ENCODE results near the gene KRT81. TPM values are rescaled to one million over a fixed set of nuclear protein-coding genes. Genes with fewer than 3 reads are reported as not detected.
A peak's percentile ranks its signal among the peaks of the same experiment; 100 is the strongest.
"Not testable (repeated sequence)": the region's sequence is repeated elsewhere in the genome, so short reads cannot be mapped to it uniquely, and the experiment has no call there.

The KRT81 gene
- polyA plus RNA-seq, 6 donors from 2014 or later: not detected

- peaks cover 30 to 93% (median 70%) of the 10 kb centered on the region in 3 donors for H3K27me3 Mint-ChIP-seq
- H3K4me3 Mint-ChIP-seq: peak overlapping the region in 1 of 8 donors; percentile 47
- peaks cover 0 to 2% (median 0%) of the 10 kb centered on the region in 7 donors for H3K9me3 Mint-ChIP-seq
- DNase-seq (no peak), ATAC-seq (ENCODE audit: low read depth in 2 of 2) (no peak)
- no peak overlapping the region for H3K27ac Mint-ChIP-seq
- H3K4me1 Mint-ChIP-seq: peaks cover 7 to 21% (median 10%) of the 10 kb centered on the region in 3 donors
- no peaks in the 10 kb centered on the region for H3K36me3 Mint-ChIP-seq
Observed at GRCh38 chr12:52247622-52248540, 43.5 kb downstream of the KRT81 start.

- Mint-ChIP-seq H3K4me1 (peaks cover 7 to 21% (median 10%) of the 10 kb centered on the region in 3 donors), H3K9me3 (peaks cover 0 to 2% (median 0%) of the 10 kb centered on the region in 7 donors), H3K36me3 (no peaks in the 10 kb centered on the region), H3K4me3 (no peak overlapping the region), H3K27ac (peak overlapping the region in 1 of 6 donors; percentile 27), H3K27me3 (peaks cover 26 to 92% (median 75%) of the 10 kb centered on the region in 3 donors)
- ATAC-seq (ENCODE audit: low read depth in 2 of 2) (no peak), DNase-seq (no peak)
Observed at GRCh38 chr12:52246720-52247621, 44.4 kb downstream of the KRT81 start.

GRCh38 chr12:52245962-52246569, 45.3 kb downstream of the KRT81 start:
- no peak overlapping the region for H3K27ac Mint-ChIP-seq
- H3K4me3 Mint-ChIP-seq: no peak overlapping the region
- H3K9me3 Mint-ChIP-seq: peaks cover 0 to 2% (median 0%) of the 10 kb centered on the region in 7 donors
- peaks cover 18 to 92% (median 83%) of the 10 kb centered on the region in 3 donors for H3K27me3 Mint-ChIP-seq
- no peaks in the 10 kb centered on the region for H3K36me3 Mint-ChIP-seq
- ATAC-seq (ENCODE audit: low read depth in 2 of 2) (no peak), DNase-seq (no peak)
- H3K4me1 Mint-ChIP-seq: peaks cover 7 to 21% (median 10%) of the 10 kb centered on the region in 3 donors

- DNase-seq: no peak
- H3K27ac Mint-ChIP-seq: no peak overlapping the region
- H3K4me3 Mint-ChIP-seq: no peak overlapping the region
- peaks cover 7 to 21% (median 10%) of the 10 kb centered on the region in 3 donors for H3K4me1 Mint-ChIP-seq
- no peaks in the 10 kb centered on the region for H3K36me3 Mint-ChIP-seq
- peaks cover 13 to 87% (median 79%) of the 10 kb centered on the region in 3 donors for H3K27me3 Mint-ChIP-seq
- ATAC-seq (ENCODE audit: low read depth in 2 of 2): no peak
- peaks cover 0 to 2% (median 0%) of the 10 kb centered on the region in 7 donors for H3K9me3 Mint-ChIP-seq
Observed at GRCh38 chr12:52245259-52245961, 45.9 kb downstream of the KRT81 start.

- ATAC-seq (ENCODE audit: low read depth in 2 of 2) (no peak), DNase-seq (no peak)
- H3K27ac Mint-ChIP-seq: peak overlapping the region in 1 of 6 donors; percentile 37
- no peak overlapping the region for H3K4me3 Mint-ChIP-seq
- H3K27me3 Mint-ChIP-seq: peaks cover 8 to 79% (median 75%) of the 10 kb centered on the region in 3 donors
- peaks cover 0 to 2% (median 0%) of the 10 kb centered on the region in 7 donors for H3K9me3 Mint-ChIP-seq
- peaks cover 5 to 16% (median 7%) of the 10 kb centered on the region in 3 donors for H3K4me1 Mint-ChIP-seq
- no peaks in the 10 kb centered on the region for H3K36me3 Mint-ChIP-seq
Observed at GRCh38 chr12:52244615-52244994, 46.7 kb downstream of the KRT81 start.

- H3K4me1 Mint-ChIP-seq: peaks cover 3 to 14% (median 7%) of the 10 kb centered on the region in 3 donors
- peaks cover 3 to 76% (median 75%) of the 10 kb centered on the region in 3 donors for H3K27me3 Mint-ChIP-seq
- peak overlapping the region in 2 of 6 donors; percentile 37 to 87 for H3K27ac Mint-ChIP-seq
- H3K36me3 Mint-ChIP-seq: no peaks in the 10 kb centered on the region
- H3K4me3 Mint-ChIP-seq: no peak overlapping the region
- ATAC-seq (ENCODE audit: low read depth in 2 of 2) (peak; percentile 64 to 65), DNase-seq (no peak)
- no peaks in the 10 kb centered on the region for H3K9me3 Mint-ChIP-seq
Observed at GRCh38 chr12:52243856-52244614, 47.3 kb downstream of the KRT81 start.

GRCh38 chr12:52243259-52243855, 48.0 kb downstream of the KRT81 start:
- Mint-ChIP-seq H3K27me3 (peaks cover 3 to 76% (median 72%) of the 10 kb centered on the region in 3 donors), H3K4me1 (peaks cover 3 to 14% (median 7%) of the 10 kb centered on the region in 3 donors), H3K9me3 (no peaks in the 10 kb centered on the region), H3K36me3 (no peaks in the 10 kb centered on the region), H3K27ac (no peak overlapping the region), H3K4me3 (no peak overlapping the region)
- no peak for ATAC-seq (ENCODE audit: low read depth in 2 of 2)
- DNase-seq: no peak

- peaks cover 3 to 14% (median 7%) of the 10 kb centered on the region in 3 donors for H3K4me1 Mint-ChIP-seq
- H3K36me3 Mint-ChIP-seq: no peaks in the 10 kb centered on the region
- no peak overlapping the region for H3K4me3 Mint-ChIP-seq
- DNase-seq (no peak), ATAC-seq (ENCODE audit: low read depth in 2 of 2) (no peak)
- H3K27ac Mint-ChIP-seq: peak overlapping the region in 1 of 6 donors; percentile 68
- no peaks in the 10 kb centered on the region for H3K9me3 Mint-ChIP-seq
- peaks cover 3 to 68% (median 65%) of the 10 kb centered on the region in 3 donors for H3K27me3 Mint-ChIP-seq
Observed at GRCh38 chr12:52242442-52243258, 48.7 kb downstream of the KRT81 start.

- peaks cover 6 to 64% (median 55%) of the 10 kb centered on the region in 3 donors for H3K27me3 Mint-ChIP-seq
- no peak overlapping the region for H3K27ac Mint-ChIP-seq
- ATAC-seq (ENCODE audit: low read depth in 2 of 2): no peak
Observed at GRCh38 chr12:52241205-52241842, 50.0 kb downstream of the KRT81 start.

GRCh38 chr12:52240247-52240646, 51.1 kb downstream of the KRT81 start:
- not testable (repeated sequence) for DNase-seq; H3K27ac Mint-ChIP-seq; H3K9me3 Mint-ChIP-seq; H3K4me3 Mint-ChIP-seq; H3K36me3 Mint-ChIP-seq; ATAC-seq (ENCODE audit: low read depth in 2 of 2)
- H3K4me1 Mint-ChIP-seq: peaks cover 3 to 14% (median 7%) of the 10 kb centered on the region in 3 donors
- peaks cover 6 to 63% (median 52%) of the 10 kb centered on the region in 3 donors for H3K27me3 Mint-ChIP-seq

More at GRCh38 chr12:52241205-52241842, 50.0 kb downstream of the KRT81 start:
- no peaks in the 10 kb centered on the region for H3K9me3 Mint-ChIP-seq
- H3K4me1 Mint-ChIP-seq: peaks cover 3 to 14% (median 7%) of the 10 kb centered on the region in 3 donors
- H3K36me3 Mint-ChIP-seq: no peaks in the 10 kb centered on the region
- no peak overlapping the region for H3K4me3 Mint-ChIP-seq
- no peak for DNase-seq

Measured in naive B cell (primary cell).